ENCODE data around the gene PRM3. TPM values are rescaled to one million over a fixed set of nuclear protein-coding genes. Genes with fewer than 3 reads are reported as not detected.

PRM3 gene, protein sequence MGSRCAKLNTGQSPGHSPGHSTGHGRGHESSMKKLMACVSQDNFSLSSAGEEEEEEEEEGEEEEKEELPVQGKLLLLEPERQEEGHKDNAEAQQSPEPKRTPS
- total RNA-seq (ENCODE audit: low replicate concordance): not detected in 2 replicates

DNA sequence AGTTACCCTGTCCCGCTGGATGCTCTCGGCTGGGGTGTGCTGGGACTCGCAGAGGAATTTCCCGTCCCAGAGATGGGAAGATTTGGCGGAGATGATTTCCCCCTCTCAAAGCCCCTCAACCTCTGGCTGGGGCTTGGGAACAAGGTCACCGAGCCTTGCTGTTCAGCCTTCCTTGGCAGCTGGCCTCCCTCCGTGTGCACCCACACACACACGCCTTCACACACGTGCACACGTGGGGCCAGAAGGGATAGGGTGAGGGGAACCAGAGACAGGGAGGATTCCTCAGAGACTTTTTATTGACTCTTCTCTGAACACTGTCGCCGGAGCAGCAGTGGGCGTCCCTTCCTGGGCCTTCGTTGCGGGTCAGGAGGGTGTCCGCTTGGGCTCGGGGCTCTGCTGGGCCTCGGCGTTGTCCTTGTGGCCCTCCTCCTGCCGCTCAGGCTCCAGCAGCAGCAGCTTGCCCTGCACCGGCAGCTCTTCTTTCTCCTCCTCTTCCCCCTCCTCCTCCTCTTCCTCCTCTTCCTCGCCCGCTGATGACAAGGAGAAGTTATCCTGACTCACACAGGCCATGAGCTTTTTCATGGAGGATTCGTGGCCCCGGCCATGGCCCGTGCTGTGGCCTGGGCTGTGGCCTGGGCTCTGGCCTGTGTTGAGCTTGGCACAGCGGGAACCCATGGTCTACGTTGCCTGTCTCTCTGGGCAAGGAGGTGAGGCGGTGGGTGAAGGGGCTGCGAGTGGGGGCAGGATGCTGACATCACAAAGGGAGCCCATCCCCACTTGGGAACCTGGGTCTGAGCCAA is at the start of gene PRM3:
Gene PRM3, minus strand, starts transcription at position 709 of the 800 bp plus-strand sequence. Its CDS starts 34 bp downstream, at position 675.

DNA sequence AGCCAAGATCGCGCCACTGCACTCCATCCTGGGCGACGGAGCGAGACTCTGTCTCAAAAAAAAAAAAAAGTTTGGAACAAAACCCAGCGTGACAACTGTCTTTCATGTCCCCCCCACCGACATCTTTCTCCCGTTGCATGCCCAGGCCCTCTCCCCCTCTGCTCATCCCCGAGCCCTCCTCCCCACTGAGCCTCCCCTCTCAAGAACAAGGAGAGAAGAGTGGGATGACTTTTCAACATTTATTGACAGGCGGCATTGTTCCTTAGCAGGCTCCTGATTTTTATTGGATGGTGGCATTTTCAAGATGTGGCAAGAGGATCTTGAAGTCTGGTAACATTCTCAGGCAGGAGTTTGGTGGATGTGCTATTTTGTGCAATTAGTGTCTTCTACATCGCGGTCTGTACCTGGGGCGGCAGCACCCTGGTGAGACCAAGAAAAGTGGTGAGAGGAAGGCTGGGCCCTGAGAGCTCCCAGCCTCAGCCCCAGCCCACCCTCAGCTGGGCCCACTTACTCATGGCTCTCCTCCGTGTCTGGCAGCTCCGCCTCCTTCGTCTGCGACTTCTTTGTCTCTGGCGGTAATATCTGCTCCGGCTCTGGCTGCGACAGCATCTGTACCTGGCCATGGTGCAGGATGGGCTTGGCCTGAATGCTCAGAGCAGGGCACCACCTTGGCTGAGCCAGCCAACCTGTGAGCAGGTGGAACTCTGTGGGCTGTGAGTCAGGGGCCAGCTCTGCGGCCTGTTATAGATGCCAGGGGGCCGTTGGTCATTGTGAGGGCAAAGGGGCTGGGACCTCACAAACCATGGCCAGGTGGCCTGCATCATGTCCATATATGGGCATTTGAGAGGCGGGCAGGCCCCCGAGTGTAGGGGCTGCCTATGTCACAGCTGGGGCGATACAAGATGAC is 7.4 kb upstream of the PRM3 start, which contains the start of gene PRM1:
Gene PRM1, minus strand, starts transcription at position 715 of the 907 bp plus-strand sequence. Its CDS starts 92 bp downstream, at position 623.

DNA sequence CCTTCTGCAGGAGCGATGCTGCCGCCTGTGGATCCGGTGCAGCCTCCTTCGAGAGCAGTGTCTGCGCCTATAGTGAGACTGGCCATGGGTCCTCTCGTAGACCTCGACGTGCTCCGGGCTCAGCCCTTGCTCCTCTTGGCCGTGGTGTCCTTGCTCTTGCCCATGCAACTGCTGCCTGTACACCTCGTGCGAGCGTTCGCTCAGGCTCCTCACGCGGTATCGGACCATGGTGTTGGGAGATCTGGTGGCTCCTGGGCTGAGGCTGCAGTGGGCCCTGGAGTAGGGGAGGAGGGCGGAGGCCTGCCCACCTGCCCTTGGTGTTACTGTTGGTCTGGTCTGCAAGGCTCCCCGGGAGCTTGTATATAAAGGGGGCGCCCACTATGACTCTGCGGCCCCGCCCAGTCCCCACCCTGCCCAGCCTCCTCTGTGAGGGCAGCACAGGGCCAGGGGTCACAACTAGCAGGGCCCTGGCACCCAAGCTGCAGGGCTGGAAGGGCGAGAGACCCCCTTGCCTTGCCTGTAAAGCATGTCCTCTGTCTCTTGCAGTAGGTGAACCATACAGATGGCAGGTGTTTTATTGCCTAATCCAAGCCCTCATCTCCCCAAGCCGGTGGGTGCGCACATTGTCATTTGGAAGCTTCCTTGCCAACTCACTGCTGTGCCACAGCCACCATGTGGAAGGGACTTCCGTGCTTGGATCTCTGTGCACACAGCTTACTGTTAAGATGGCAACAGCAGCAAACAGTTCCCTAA is 2.9 kb upstream of the PRM3 start, which contains the start of gene PRM2:
Gene PRM2, minus strand, starts transcription at position 338 of the 753 bp plus-strand sequence. Its CDS starts 110 bp downstream, at position 228.

DNA sequence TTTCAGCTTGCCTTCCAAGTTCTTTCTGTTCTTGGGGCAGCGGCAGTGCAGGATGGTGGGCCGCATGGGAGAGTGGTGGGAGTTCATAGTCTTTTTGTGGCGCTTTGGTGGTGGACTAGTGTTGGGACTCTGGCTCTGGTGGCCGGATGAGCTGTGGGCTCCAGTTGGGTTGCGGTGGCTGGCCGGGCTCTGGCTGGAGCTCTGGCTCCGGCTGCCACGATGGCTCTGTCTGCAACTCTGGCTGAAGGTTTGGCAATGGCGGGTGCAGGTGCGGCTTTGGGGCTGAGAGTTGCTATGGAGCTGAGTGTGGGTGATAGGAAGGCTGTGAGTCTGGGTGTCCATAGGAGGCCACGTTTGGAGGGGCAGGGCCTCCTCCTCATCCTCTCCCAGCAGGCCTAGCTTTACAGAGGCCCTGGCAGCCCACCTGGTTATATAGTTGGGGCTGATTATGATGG is 4.5 kb downstream of the PRM3 start, which contains the start of gene TNP2:
Gene TNP2, minus strand, starts transcription at position 405 of the 455 bp plus-strand sequence. Its CDS starts 63 bp downstream, at position 342.

DNA sequence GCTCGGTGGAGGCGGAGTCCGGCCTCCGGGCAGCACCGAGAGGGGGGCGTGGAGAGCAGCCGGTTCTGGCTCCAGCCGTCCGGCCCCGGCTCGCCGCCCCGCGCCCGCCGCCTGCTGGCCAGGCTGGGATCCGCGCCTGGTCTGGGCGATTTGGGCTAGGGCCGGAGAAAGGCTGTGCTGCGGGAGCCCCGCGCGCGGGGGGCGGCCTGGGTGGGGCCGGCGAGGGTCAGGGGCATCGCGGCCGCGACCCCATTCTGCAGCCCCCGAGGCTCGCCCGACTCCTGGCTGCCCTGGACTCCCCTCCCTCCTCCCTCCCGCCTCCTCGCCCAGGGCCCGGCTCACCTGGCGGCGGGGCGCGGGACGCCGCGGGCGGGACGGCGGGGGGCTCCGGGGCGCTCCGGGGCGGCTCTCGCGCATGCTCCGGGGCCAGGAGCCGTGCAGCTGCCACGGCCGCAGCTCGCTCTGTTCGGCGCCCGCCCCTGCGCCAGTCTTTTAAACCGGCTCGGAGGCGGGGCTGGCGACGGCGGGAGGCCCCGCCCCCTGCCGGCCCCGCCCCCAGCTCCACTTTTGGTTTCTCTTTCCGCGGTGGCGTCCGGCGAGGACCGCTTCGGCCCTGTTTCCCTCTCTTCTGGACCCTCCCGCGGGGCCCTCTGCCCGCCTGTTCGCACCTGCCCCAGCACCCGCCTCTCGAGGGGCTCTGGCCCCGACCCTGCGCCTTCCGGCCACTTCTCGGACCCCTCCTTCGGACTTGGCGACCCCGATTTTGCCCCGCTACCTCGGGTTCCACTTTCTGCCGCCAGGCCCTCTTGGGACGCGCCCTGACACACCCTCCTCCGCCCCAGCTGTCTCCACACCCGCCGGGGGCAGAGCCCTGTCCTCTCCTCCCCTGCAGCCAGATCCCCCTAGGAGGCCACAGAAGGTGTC is 17.4 kb downstream of the PRM3 start, which contains the start of gene SOCS1:
Gene SOCS1, minus strand, starts transcription at position 468 of the 924 bp plus-strand sequence. CDS start 726 bp downstream, outside the sequence.

Other genes starting within 250 kb of the PRM3 start
- gene SOCS1, start 17.4 kb downstream of the PRM3 start, total RNA-seq (ENCODE audit: low replicate concordance): 0.70 and 1.1 TPM in 2 replicates
- gene TNP2, start 4.3 kb downstream of the PRM3 start, total RNA-seq (ENCODE audit: low replicate concordance): not detected in 2 replicates
- not detected in 2 replicates for gene PRM2, start 2.9 kb upstream of the PRM3 start, total RNA-seq (ENCODE audit: low replicate concordance)
- not detected in 2 replicates for gene PRM1, start 7.7 kb upstream of the PRM3 start, total RNA-seq (ENCODE audit: low replicate concordance)
- gene RMI2, start 71.8 kb upstream of the PRM3 start, total RNA-seq (ENCODE audit: low replicate concordance): 0.94 and 2.6 TPM in 2 replicates